Ectodermal cell (in vitro differentiated cells): ENCODE results near the gene ZFP90.

Experiments used
- H3K27ac ChIP-seq: 2 replicates; pipeline ENCODE4 v1.7.0; 2013; ENCODE audit warnings: mild to moderate bottlenecking, low read depth, low read length; ENCODE audit not compliant: insufficient read depth, poor library complexity, severe bottlenecking
- H3K27me3 ChIP-seq: 2 replicates; pipeline ENCODE4 v1.7.0; 2013; ENCODE audit warnings: mild to moderate bottlenecking, low read length; ENCODE audit not compliant: insufficient read depth, control insufficient read depth, poor library complexity, severe bottlenecking
- H3K36me3 ChIP-seq: one replicate; pipeline ENCODE4 v1.7.0; 2013; ENCODE audit warnings: low read length; ENCODE audit not compliant: control insufficient read depth, insufficient read depth
- H3K4me1 ChIP-seq: one replicate; pipeline ENCODE4 v1.7.0; 2013; ENCODE audit warnings: low read length; ENCODE audit not compliant: control insufficient read depth, insufficient read depth
- H3K4me3 ChIP-seq: 2 replicates; pipeline ENCODE4 v1.7.0; 2013; ENCODE audit warnings: low read depth, low read length, control low read depth; ENCODE audit not compliant: insufficient read depth
- H3K9me3 ChIP-seq: 2 replicates; pipeline ENCODE4 v1.7.0; 2013; ENCODE audit warnings: mild to moderate bottlenecking, low read length, moderate library complexity; ENCODE audit not compliant: control insufficient read depth
- WGBS, 2 experiments: methylation state at CpG; one replicate each; pipeline ENCODE4 v1.1.7; 2013; ENCODE audit warnings: missing lambda C conversion rate in 2 of 2; 5-methylcytosine and 5-hydroxymethylcytosine counted together

Gene ZFP90

DNA sequence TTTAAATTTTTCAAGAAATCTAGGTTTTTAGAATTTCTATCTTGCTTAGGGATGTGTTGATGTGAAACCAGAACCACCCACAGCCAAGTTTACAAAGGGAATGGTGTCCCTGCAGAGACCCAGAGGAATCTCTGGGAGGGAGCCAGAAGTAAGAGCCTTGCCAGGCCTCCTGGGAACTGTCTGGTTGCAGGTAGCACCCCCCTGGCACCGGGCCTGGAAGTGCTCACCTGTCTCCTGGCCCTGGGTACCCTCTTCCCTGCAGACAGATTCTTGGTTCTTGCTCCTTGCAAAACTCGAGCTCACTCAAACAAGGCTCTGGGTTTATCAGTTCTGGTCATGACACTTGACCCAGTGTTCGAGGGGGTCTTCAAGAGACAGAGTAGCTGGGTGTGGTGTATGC, 24.6 kb upstream of the ZFP90 start:
- Histone ChIP-seq H3K9me3 (no peaks in the 10 kb centered on the region), H3K27me3 (peaks cover 6% of the 10 kb centered on the region), H3K27ac (no peak overlapping the region), H3K4me3 (no peak overlapping the region), H3K36me3 (no peaks in the 10 kb centered on the region), H3K4me1 (no peaks in the 10 kb centered on the region)
- 87 to 91% methylated on average over 3 of the region's 3 CpGs for WGBS, 2 experiments

DNA sequence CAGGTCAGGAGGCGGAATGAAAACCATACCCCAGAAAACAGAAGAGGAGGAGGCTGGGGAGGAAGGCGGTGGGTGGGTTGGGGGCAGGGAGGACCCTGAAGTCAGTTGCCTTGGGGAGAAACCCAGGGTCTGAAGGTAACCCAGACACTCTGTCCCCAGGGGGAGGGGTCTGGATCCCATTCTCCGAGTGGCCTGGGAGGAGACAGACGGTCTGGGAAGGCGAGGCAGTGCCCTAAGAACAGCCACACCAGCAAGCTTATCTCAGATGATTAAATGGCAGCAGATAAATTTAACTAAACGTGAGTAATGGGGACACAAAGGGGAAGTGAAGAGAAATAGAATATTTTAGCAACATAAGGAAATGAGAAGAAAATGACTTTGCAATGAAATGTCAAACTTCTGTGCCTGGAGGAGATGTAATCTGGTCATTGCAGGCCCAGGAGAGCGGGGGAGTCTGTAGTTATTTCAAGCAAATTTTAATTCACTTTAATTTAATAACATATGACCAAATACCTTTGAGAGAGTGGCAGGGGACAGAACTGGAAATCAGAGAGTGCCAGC, 21.4 kb upstream of the ZFP90 start:
- Histone ChIP-seq H3K36me3 (no peaks in the 10 kb centered on the region), H3K9me3 (no peaks in the 10 kb centered on the region), H3K4me3 (no peak overlapping the region), H3K4me1 (no peaks in the 10 kb centered on the region), H3K27ac (no peak overlapping the region), H3K27me3 (no peaks in the 10 kb centered on the region)
- WGBS, 2 experiments = 77 to 79% methylated on average over 6 to 7 of the region's 7 CpGs

DNA sequence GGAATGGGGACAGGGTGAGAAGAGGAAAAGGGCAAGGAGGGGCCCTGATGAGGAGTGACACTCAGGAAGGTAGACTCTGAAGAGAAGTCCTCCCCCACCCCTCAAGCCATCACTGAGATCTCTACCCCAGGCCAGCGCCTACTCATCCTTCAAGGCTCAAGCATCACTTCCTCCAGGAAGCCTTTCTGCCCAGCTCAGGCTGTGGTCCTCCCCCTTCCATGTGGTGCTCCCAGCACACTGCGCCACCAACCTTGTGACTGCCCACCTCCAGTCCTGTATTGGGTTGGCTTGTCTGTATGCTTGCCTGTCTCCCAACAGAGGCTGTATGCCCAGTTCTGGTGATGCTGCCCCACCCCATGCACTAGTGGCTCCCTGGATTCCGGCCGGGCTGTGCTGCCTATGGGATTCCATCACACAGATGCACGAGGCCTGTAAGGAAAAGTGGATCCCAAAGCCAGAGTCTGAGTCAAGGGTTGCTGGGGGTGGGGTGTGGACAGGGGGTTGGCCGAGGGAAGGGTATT, 19.8 kb upstream of the ZFP90 start:
- H3K27ac ChIP-seq = no peak overlapping the region
- H3K36me3 ChIP-seq = no peaks in the 10 kb centered on the region
- H3K27me3 ChIP-seq = no peaks in the 10 kb centered on the region
- no peaks in the 10 kb centered on the region for H3K9me3 ChIP-seq
- no peaks in the 10 kb centered on the region for H3K4me1 ChIP-seq
- WGBS, 2 experiments = 94% methylated on average over 6 of the region's 6 CpGs
- H3K4me3 ChIP-seq = no peak overlapping the region

DNA sequence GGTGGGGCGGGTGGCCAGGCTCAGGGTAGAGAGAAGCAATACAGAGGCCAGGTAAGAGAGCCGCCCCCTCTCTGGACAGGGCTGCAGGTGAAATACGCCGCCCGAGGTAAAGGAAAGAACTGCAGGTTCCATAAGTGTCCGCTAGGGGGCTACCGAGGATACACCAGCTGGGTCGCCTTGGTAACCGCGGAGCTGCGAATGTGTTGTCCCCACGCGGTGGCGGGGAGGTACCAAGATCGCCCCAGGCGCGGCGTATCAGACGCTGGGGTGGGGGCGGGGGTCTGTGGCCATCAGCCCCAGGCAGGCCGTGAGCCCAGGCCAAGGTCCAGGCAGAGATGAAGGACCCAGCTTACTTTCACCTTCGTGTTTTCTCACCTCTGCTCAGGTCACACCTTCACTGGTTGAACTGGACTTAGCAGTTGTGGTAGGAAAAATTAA, 18.4 kb upstream of the ZFP90 start:
- Histone ChIP-seq H3K4me1 (no peaks in the 10 kb centered on the region), H3K27ac (no peak overlapping the region), H3K9me3 (no peaks in the 10 kb centered on the region), H3K4me3 (no peak overlapping the region), H3K36me3 (no peaks in the 10 kb centered on the region), H3K27me3 (no peaks in the 10 kb centered on the region)
- 4% methylated on average over 22 of the region's 22 CpGs for WGBS, 2 experiments

DNA sequence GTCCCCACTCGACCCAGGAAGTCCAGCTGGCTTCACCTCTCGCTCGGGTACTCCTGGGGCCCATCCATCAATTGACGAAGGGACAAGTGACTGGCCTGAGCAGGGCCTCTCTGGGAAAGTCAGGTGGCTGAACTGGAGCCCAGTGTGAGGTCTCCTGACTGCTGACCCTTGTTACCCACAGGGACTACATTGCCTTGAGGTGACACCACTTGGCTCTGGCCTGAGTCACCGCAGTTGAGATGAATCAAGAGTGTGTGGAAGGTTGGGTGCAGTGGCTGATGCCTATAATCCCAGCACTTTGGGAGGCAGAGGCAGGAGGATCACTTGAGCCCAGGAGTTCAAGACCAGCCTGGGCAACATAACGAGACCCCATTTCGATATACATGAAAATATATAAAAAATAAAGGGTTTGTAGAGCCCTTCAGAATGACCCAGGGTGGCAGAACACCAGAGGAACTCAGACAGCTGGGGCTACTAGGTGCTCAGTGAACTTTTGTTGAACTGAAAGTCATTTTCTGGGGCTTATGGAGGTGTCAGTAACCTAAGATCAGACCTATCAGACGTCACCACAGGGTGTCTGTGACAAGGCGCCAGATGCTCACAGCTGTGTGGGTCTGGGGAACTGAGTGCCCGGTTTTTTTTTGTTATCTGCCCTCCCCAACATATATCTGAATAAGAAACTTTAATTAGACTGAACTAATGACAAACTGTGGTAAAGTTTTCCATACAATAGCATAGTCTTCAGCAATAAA, 14.8 kb upstream of the ZFP90 start:
- H3K36me3 ChIP-seq = no peaks in the 10 kb centered on the region
- H3K27ac ChIP-seq = no peak overlapping the region
- WGBS, 2 experiments = 79 to 80% methylated on average over 10 of the region's 10 CpGs
- H3K9me3 ChIP-seq = no peaks in the 10 kb centered on the region
- H3K4me3 ChIP-seq = no peak overlapping the region
- H3K27me3 ChIP-seq = peaks cover 4% of the 10 kb centered on the region
- H3K4me1 ChIP-seq = no peaks in the 10 kb centered on the region

DNA sequence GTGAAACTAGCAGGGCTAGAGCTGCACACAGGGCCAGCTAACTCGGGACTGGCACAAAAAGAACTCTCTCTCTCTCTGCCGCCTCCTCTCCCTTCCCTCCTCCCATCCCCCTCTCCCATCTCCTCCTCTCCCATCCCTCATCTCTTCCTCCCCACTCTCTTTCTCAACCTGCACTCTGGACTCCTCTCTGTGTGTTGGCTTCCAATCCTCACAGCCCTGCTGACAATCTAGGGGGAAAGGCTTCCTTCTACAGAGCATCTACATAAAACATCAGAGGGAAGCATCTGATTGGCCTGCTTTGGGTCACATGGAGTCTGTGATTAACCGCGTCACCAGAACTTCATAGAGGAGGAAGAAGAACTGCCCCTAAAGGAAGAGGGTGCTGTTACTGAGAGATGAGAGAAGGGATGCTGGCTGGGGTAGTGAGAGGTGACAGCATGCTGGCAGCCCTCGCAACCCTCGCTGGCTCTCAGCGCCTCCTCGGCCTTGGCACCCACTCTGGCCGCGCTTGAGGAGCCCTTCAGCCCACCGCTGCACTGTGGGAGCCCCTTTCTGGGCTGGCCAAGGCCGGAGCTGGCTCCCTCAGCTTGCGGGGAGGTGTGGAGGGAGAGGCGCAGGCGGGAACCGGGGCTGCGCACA, 12.8 kb upstream of the ZFP90 start:
- H3K27me3 ChIP-seq = peaks cover 11% of the 10 kb centered on the region
- WGBS, 2 experiments = 91% methylated on average over 17 of the region's 17 CpGs
- H3K36me3 ChIP-seq = no peaks in the 10 kb centered on the region
- H3K9me3 ChIP-seq = no peaks in the 10 kb centered on the region
- no peaks in the 10 kb centered on the region for H3K4me1 ChIP-seq
- no peak overlapping the region for H3K27ac ChIP-seq
- no peak overlapping the region for H3K4me3 ChIP-seq

DNA sequence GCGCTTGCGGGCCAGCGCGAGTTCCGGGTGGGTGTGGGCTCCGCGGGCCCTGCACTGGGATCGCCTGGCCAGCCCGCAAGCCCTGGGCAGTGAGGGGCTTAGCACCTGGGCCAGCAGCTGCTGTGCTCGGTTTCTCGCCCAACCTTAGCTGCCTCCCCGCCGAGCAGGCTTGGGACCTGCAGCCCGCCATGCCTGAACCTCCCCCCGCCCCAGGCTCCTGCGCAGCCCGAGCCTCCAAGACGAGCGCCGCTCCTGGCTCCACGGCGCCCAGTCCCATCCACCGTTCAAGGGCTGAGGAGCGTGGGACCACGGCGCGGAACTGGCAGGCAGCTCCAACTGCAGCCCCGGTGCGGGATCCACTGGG, 12.3 kb upstream of the ZFP90 start:
- no peak overlapping the region for H3K27ac ChIP-seq
- no peaks in the 10 kb centered on the region for H3K4me1 ChIP-seq
- no peak overlapping the region for H3K4me3 ChIP-seq
- no peaks in the 10 kb centered on the region for H3K36me3 ChIP-seq
- 95 to 96% methylated on average over 29 of the region's 29 CpGs for WGBS, 2 experiments
- H3K9me3 ChIP-seq = no peaks in the 10 kb centered on the region
- H3K27me3 ChIP-seq = peaks cover 11% of the 10 kb centered on the region

DNA sequence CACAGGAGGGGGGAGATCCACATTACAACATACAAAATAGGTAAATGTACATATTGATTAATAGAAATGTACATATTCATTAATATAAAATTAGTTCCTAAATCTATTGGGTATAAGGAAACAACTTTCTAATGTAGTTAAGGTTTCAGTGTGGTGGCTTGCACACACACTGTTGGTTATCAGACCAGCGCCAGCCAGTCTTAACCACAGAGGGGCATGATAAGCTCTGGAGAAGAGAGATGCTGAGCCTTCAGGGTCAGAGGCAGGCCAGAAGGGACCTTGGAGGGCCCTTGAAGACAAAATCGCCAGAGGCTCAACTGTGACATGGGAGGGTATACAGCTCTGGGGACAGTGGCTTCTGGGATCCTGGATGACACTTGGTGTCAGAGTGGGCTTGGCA, 10.9 kb upstream of the ZFP90 start:
- H3K27ac ChIP-seq = no peak overlapping the region
- peaks cover 11% of the 10 kb centered on the region for H3K27me3 ChIP-seq
- no peaks in the 10 kb centered on the region for H3K4me1 ChIP-seq
- H3K36me3 ChIP-seq = peaks cover 2% of the 10 kb centered on the region
- H3K9me3 ChIP-seq = no peaks in the 10 kb centered on the region
- no peak overlapping the region for H3K4me3 ChIP-seq
- 87 to 90% methylated on average over 2 of the region's 2 CpGs for WGBS, 2 experiments

DNA sequence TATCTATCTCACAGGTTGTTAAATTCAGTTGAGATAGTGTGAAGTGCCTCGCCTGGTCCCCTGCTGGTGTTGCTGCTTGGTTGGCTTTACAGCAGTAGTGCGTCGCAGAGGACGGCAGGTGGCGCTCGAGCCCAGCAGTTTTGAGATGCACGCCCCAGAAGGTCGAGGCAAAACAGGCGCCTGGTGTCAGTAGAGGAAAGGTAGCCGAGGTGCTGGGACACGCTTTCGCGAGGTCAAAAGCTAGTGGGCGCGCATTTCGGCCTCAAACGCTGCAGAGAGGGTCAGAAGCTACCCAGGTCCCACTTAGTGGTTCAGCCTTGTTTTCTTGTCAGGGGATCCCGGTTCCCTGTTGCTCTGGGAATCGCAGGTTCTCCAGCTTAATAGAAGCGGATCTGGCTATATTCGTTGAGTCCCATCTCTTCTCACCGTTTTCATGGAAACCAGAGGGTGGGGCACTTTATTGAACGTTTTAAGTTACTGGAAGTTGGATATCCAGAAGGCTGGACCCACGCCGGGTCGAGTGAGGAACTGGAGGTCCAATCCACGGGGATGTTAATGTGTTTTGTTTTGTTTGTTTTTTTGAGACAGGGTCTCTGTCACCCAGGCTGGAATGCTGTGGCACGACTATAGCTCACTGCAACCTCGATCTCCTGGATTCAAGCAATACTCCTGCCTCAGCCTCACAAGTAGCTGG, 10.3 kb upstream of the ZFP90 start:
- Histone ChIP-seq H3K9me3 (no peaks in the 10 kb centered on the region), H3K4me3 (no peak overlapping the region), H3K27ac (no peak overlapping the region), H3K27me3 (peaks cover 11% of the 10 kb centered on the region), H3K4me1 (no peaks in the 10 kb centered on the region), H3K36me3 (peaks cover 8% of the 10 kb centered on the region)
- WGBS, 2 experiments = 31% methylated on average over 29 of the region's 29 CpGs

DNA sequence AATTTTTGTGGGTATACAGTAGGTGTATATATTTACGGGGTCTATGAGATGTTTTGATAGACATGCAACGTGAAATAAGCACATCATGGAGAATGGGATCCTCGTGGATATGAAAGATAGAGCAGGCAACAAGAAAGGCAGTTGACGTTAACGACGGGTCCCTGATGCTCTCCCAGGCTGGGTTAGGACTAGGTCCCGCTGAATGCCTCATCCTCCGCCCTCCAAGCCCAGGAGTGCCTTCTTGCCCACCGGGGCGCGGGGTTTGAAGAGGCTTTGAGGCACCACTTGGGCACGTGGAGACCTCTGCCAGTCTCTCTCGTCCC, 9.5 kb upstream of the ZFP90 start:
- H3K27me3 ChIP-seq = peaks cover 11% of the 10 kb centered on the region
- H3K36me3 ChIP-seq = peaks cover 8% of the 10 kb centered on the region
- 50 to 51% methylated on average over 13 of the region's 13 CpGs for WGBS, 2 experiments
- H3K4me1 ChIP-seq = no peaks in the 10 kb centered on the region
- H3K9me3 ChIP-seq = no peaks in the 10 kb centered on the region
- H3K4me3 ChIP-seq = peak overlapping the region; percentile 64
- H3K27ac ChIP-seq = no peak overlapping the region
